ENCODE results near the gene PWP1.
A peak's percentile ranks its signal among the peaks of the same experiment; 100 is the strongest.

Gene PWP1

GRCh38 chr12:107685360-107686248, at the start of gene PWP1:
Gene PWP1, plus strand, starts transcription at chr12:107685799. Its CDS starts 101 bp downstream, at chr12:107685900.
- DNase-seq = peak; percentile 84

DNA sequence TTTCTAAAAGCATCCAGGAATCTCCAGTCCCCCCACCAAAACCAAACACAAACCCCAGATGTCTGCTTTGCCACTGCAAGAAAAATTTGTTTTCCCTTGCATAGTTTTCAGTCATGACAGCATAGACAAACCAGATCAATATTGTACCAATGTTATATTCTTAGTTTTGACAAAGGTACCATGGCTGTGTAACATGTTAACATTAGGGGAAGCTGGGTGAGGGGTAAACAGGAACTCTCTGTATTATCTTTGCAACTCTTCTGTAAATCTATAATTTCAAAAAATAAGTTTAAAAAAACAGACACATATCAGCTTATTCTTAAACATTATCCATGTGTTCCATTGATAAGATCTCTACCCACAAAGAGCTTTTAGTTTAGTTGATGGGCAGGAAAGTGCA, 44.4 kb upstream of the PWP1 start:
- no peak for DNase-seq

GRCh38 chr12:107642240-107642639, 43.4 kb upstream of the PWP1 start:
- DNase-seq = no peak

- no peak for DNase-seq
Observed at GRCh38 chr12:107645630-107646333, 39.8 kb upstream of the PWP1 start.

GRCh38 chr12:107646436-107646835, 39.2 kb upstream of the PWP1 start:
- DNase-seq = no peak

- DNase-seq = no peak
Observed at GRCh38 chr12:107649661-107650061, 35.9 kb upstream of the PWP1 start.

- DNase-seq = no peak
Observed at GRCh38 chr12:107650977-107651376, 34.6 kb upstream of the PWP1 start.

GRCh38 chr12:107651571-107652449, 33.8 kb upstream of the PWP1 start:
- no peak for DNase-seq

- DNase-seq = no peak
Observed at GRCh38 chr12:107653519-107653918, 32.1 kb upstream of the PWP1 start.

- DNase-seq = no peak
Observed at GRCh38 chr12:107654873-107655272, 30.7 kb upstream of the PWP1 start.

DNA sequence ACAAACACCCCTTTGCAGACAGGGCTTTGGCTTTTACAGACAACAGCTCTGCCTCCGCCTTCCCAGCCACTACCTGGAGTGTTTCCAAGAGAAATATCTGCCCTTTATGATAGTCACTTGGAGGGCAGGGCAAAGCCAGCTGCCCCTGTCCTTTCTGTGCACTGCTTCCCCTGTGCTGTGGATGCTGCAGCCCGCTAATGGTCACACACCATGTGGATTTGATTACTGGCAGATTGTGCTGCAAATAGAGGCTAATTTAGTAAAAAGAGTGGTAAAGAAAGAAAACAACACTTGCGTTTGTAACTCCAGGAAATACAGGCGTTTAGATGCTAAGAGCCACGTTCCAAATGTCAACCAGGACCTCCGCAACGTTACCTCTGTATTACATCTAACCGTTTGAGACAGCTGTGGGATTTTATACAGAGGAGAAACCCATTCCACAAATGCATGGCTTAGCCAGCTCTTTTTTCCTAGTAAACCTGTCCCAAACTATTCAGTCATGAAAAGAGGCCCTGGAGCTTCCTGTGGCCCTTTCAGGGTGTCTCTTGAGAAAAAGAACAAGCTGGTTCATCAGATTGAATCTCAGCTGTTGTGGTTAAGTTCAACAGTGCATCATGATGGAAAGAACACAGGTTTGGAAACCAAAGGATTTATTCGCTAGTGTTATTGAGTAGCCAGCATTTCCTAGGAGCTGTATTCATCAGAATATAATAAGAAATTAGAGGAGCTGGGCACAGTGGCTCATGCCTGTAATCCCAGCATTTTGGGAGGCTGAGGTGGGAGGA, 30.1 kb upstream of the PWP1 start:
- DNase-seq = no peak

GRCh38 chr12:107656302-107656701, 29.3 kb upstream of the PWP1 start:
- DNase-seq = no peak

DNA sequence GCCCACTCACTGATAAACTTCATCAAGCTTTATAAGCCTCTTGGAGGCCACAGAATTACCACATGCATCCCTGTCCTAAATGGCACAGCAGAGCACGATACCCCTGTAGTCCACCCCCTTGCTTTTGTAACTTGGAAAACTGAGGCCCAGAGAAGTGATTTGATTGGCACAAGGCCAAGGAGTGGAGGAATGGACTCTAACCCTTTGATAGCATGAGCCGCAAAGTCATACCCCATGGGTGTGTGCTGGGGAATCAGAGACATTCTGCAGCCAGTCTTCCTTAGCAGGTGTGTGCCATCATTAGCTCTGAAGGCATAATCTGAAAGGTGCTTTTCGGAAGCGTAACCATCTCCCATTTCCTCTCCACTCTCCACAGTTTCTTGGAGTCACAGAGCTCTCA, 28.5 kb upstream of the PWP1 start:
- no peak for DNase-seq

GRCh38 chr12:107657621-107658020, 28.0 kb upstream of the PWP1 start:
- DNase-seq = no peak

DNA sequence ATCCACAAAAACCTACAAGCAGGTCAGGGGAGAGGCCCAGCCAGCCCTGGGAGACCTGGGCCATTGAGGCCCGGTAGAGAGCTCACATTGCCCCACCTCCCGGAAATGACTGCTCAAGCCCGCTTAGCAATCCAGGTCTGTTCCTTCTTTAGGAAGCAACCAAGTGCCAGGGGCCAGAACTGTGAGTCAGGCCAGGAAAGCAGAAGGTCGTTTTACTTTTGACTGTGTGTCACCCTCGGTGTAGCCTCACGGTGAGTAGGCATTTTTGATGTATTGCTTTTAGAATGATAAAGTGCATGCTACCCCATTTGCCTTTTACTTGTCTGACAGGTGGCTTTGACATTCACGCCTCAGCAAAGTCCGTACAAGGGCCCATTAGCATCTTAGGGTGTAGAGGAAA, 25.4 kb upstream of the PWP1 start:
- no peak for DNase-seq

DNA sequence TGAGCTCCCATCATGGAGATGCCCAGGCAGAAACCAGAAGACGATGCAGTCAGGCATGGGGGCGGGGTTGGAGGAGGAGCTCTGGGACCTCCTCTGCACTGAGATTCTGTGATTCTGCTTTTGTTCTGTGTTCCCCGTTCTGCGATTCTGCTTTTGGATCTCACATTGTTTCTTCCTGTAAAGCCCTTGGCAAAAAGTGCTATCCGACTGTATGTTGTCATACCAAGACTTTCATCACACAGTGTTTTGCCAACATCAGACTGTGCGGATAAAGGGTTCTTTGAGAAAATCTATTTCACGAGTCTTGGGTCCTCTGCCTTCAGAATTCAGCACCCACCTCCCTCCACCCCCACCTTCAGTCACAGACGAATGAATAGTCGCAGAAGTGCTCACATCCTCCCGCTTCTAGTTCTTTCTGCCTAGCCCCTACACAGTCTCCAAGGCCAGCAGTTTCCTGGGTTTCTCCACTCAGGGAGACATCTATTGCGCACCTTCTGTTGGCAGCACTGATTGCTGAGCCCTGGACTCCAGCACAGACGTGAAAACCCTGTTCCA, 24.7 kb upstream of the PWP1 start:
- DNase-seq = no peak

DNA sequence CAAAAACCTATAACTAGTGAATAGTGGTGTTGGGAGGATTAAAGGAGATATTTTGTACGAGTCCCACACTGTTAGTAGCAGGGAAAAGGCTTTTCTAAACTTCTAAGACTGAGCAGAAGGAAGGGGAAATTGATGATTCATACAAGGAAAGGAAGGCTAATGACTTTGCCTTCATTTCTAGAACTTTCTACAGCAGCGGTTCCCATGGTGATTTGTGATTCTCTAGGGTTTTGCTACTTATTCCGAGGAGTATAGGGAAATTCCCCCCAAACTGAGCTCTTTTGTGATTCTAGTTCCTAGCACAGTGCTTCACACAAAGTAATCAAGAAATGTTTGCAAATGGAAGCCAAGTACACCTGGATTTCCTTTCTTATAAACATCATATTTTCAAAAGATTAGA, 23.8 kb upstream of the PWP1 start:
- no peak for DNase-seq

DNA sequence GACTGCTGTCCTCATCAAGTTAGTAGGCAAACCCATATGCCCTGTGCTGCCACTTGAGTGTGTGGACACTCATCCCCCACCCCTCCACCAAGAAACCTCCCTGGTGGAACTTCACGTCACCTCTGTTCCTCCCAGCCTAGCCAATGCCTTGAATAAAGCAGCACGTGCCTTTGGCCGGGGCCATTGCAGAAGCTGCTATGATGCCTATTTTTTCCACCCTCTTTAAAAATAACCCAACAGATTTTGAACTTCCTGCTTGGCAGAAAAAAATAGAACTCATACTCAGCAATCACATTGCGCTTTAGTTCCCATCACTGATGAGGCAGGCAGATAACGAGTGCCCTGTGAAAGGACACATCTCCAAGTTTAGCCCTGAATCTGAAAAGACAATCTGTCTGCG, 23.1 kb upstream of the PWP1 start:
- no peak for DNase-seq

- no peak for DNase-seq
Observed at GRCh38 chr12:107663277-107663676, 22.3 kb upstream of the PWP1 start.

- DNase-seq = no peak
Observed at GRCh38 chr12:107666009-107666408, 19.6 kb upstream of the PWP1 start.

GRCh38 chr12:107667464-107667863, 18.1 kb upstream of the PWP1 start:
- no peak for DNase-seq

Data from GF-D8 (cell line).